WTC11 (cell line): ENCODE data around the gene PDCD1LG2.

Experiments used
- GABPB1 ChIP-seq: sonication (generic); formaldehyde crosslinking; IDR thresholded peaks from 2 replicates; pipeline ENCODE4 v1.8.1; 2023; ENCODE audit warnings: mild to moderate bottlenecking, missing genetic modification reagents
- IRF2 ChIP-seq: sonication (generic); formaldehyde crosslinking; IDR thresholded peaks from 2 replicates; pipeline ENCODE4 v1.8.0; 2022; ENCODE audit warnings: low read depth, missing genetic modification reagents, borderline replicate concordance
- JUN ChIP-seq: sonication (generic); formaldehyde crosslinking; IDR thresholded peaks from 2 replicates; pipeline ENCODE4 v1.8.0; 2023; ENCODE audit warnings: mild to moderate bottlenecking, missing genetic modification reagents
- SP1 ChIP-seq: sonication (generic); formaldehyde crosslinking; conservative IDR thresholded peaks from 2 replicates; pipeline ENCODE4 v1.8.1; 2022; ENCODE audit warnings: missing genetic modification reagents
- TF ChIP-seq, protein P1 (sequence below): fragments of 200-600 bp; IDR thresholded peaks from 2 replicates; pipeline ENCODE4 v1.8.0; 2022; ENCODE audit warnings: antibody characterized with exemption
- TF ChIP-seq, protein P2 (sequence below): sonication (generic); formaldehyde crosslinking; IDR thresholded peaks from 2 replicates; pipeline ENCODE4 v1.8.1; 2023; ENCODE audit warnings: mild to moderate bottlenecking, missing genetic modification reagents

DNA sequence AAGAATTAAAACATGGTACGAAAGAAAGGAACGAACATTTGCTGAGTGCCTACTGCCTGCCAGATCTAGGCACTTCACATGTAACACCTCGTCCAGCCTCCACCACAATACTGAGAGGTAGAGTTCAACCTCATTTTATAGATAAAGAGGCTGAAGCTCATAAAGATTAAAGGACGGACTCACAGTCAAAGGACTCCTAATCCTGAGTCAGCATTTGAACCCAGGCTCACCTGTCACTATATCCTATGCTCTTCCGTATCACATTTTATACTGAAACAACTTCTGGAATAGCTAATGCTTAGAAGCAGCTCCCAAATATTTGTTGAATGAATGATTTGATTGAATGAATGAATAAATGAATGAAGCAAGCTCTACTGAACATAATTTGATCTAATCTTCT lies 22.5 kb downstream of the PDCD1LG2 start:
- TF ChIP-seq IRF2 (no peak), SP1 (CRISPR knock-in tag) (no peak), GABPB1 (no peak), JUN (CRISPR knock-in tag) (no peak)
- TF ChIP-seq, protein P1, sequence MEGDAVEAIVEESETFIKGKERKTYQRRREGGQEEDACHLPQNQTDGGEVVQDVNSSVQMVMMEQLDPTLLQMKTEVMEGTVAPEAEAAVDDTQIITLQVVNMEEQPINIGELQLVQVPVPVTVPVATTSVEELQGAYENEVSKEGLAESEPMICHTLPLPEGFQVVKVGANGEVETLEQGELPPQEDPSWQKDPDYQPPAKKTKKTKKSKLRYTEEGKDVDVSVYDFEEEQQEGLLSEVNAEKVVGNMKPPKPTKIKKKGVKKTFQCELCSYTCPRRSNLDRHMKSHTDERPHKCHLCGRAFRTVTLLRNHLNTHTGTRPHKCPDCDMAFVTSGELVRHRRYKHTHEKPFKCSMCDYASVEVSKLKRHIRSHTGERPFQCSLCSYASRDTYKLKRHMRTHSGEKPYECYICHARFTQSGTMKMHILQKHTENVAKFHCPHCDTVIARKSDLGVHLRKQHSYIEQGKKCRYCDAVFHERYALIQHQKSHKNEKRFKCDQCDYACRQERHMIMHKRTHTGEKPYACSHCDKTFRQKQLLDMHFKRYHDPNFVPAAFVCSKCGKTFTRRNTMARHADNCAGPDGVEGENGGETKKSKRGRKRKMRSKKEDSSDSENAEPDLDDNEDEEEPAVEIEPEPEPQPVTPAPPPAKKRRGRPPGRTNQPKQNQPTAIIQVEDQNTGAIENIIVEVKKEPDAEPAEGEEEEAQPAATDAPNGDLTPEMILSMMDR: no peak
- TF ChIP-seq, protein P2, sequence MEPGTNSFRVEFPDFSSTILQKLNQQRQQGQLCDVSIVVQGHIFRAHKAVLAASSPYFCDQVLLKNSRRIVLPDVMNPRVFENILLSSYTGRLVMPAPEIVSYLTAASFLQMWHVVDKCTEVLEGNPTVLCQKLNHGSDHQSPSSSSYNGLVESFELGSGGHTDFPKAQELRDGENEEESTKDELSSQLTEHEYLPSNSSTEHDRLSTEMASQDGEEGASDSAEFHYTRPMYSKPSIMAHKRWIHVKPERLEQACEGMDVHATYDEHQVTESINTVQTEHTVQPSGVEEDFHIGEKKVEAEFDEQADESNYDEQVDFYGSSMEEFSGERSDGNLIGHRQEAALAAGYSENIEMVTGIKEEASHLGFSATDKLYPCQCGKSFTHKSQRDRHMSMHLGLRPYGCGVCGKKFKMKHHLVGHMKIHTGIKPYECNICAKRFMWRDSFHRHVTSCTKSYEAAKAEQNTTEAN (CRISPR knock-in tag): no peak
